Stimulated activated CD8-positive, alpha-beta memory T cell treated with anti-CD3 and anti-CD28 coated beads, Interleukin-12 subunit alpha, Interleukin-12 subunit beta, amount 100 ng/mL, for 1 hour (primary cell): ENCODE data around the gene TINAG.

ENCODE experiments used
- DNase-seq: peaks from one replicate; pipeline ENCODE4 v3.0.0-alpha.2; 2020; ENCODE audit warnings: low read depth

The TINAG gene

GRCh38 chr6:54308289-54308985 lies at the start of gene TINAG:
TINAG (plus strand) TSS chr6:54308441; CDS start chr6:54308551, 110 bp downstream.
- no peak for DNase-seq

DNA sequence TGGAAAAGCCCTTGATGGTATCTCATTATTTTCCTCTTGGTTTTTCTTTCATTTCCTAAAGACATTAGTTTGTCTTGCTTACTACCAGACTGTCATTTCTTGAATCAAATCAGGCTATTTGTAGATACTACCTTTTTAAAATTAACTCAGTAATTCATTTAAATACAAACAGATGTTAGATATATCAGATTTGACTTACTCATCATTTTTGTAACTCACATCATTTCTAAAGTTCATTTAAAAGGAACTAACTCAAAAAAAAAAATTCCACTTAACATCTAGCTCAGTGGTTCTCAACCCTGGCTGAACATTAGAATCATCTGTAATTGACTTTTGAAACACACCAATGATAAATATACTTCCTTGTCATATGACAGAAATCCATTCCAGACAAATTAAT lies 48.2 kb upstream of the TINAG start:
- DNase-seq, result no peak

DNA sequence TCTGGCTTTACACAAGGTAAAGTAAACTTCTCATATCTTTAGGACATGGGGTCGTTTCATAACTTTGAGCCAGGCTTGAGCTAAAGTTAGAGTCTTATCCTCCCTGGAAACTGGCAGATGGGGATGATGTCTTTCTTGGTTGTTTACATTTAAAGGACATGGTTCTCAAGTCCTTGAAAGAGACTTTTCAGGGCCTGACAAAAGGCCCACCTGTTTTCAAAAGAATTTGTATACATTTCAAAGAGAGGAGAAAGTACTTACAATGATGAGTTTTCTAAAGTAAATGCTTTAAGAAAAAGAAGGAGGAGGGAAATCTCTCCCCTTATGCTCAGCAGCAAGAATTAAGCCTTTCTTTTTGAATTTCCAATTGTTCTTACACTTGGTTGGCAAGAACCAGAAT lies 45.7 kb upstream of the TINAG start:
- DNase-seq, result no peak

GRCh38 chr6:54262971-54263370 lies 45.3 kb upstream of the TINAG start:
- no peak for DNase-seq

DNA sequence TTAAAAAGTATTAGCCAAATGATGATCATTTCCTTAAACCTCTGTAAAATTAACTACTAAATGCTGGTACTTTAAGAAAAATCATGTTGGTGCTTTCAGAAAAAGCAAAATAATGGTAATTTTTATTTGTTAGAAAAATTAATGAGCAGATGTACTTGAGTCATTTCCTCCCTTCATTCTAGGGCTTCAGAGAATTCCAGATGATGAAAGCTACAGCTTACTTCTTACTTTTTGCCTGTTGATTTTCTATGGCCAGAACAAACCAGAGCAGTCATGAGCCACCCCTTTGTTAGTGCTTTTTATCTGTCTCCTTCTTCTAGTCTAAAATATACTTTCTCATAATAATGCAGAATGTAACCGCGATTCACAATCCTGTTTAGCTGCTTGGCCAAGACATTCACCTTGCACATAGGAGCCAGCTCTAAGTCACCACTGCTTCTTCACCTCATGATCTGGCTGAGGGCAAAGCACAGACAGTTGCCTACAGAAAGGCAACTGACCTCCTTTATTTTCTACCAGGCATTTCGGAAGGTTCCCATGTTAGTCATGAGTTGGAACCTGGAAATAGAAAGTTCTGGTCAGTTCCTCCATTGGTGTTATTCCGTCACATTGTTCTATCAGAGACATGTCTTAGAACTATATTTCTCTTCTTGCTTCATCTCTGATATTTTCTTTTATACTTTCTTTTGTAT lies 43.5 kb upstream of the TINAG start:
- no peak for DNase-seq

DNA sequence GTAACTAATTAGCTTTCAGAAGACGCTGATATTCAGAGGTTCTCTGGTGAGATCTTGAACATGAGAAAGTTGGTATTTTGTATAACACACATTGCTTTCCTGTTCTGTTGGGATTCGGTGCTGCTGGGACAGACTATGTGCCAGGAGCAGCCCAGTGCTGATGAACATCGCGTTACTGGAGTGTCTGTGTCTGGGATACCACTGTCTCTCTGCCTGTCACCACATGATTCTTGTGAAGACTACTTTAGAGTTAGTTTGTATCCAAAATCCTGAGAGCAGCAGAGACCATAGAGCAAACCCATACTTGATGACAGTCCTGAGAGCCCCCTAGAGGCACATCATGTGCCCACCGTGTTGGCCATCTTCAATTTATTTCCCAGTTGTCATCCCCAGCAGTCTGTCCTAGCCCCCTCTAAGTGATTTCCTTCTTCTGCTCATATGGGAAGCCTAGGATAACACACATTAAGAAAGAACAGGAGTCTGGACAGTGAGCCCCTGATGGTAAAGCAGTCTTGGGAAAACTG lies 41.8 kb upstream of the TINAG start:
- DNase-seq, result no peak

DNA sequence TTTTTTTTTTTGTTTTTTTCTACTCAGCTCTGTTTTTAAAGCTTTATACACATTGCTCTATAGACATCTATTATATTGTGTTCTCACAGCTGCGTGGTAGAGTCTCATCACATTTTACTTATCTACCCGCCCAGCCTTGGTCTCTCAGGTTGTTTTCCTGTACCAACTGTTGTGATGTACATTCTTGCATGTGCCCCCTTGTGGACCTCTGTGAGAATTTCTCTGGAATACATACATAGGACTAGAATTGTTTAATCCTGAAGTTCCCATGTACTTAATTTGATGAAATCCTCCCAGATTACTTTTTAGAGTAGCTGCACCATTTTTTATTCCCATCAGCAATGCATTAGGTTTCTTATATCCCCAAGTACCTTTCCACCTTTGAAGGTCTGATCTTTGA lies 40.4 kb upstream of the TINAG start:
- no peak for DNase-seq

DNA sequence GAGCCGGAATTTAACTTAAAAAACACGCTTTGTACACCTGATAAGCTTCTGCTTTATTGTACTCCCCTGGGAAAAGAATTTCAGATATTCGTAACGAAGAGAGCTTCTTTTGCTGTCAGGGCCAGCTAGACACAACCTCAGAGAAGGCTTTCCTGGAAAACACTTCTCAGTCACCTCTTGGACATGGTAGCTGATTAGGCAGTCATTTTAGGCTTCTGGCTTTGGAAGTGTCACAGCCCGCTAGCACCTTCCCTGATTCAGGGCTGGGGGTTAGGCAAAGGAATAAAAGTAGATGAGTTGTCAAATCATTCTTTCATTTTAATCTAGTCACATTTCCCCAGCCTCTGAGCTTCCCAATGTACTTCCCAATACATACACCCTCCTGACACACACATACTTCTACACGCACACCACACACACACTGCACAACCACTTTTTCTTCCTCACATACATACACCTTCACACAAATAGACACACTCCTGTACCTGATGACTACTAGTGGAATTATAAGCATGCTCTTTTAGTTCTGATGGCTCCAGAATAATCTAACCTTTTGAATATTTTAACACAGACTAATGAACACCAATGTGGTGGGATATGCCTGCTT lies 34.9 kb upstream of the TINAG start:
- no peak for DNase-seq

DNA sequence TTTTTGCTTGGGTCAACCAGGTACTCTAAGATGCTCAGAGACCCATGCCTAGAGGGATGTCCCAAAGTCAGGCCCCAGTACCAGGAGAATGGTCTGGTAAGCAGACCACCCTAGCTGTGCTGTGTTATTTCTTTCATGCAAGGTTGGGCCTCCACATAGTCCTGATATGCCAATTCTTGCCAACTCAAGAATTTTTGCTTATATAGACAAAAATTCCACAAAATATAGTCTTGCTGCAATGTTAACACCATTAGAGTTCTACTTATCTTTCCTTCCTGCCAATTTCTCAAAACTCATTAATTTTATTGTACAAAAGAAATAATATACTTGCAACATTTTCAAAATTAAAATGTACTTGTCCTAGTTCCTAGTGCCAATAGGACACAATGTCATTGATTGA lies 33.9 kb upstream of the TINAG start:
- no peak for DNase-seq

- DNase-seq, result no peak
Measured at GRCh38 chr6:54282186-54282585, 26.1 kb upstream of the TINAG start.

DNA sequence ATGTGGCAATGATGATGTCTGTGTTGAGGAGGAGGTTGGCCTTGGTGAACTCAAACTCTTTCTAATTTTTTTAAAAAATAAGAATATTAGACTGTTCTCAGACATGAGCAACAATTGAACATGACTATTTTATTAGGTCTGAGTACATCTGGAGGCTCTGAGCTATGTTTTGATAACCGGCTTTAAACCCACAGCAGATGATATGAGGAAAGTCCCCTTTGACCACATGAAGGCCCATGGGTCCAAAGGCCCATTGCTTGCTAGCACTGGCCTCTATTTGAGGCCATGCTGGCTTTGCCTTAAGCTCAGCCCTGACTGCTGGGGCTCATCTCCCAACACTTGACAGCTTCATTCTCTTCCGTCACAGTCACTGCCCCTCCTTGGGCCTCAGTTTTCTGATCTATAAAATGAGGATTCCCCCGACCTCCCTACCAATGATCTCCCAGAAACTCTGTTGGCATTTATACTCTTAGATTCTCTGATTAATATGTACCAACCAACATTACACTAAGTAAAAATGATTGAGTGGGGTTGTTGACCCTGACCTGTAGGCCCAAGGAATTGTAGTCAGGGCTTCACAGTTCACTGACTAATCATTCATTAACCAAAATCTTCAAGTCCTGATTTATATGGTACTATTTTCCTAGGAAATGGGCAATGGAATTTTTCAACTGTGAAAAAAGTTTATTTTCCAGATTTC lies 23.9 kb upstream of the TINAG start:
- no peak for DNase-seq

- DNase-seq, result no peak
Measured at GRCh38 chr6:54285595-54285994, 22.6 kb upstream of the TINAG start.

GRCh38 chr6:54286141-54286540 lies 22.1 kb upstream of the TINAG start:
- no peak for DNase-seq

DNA sequence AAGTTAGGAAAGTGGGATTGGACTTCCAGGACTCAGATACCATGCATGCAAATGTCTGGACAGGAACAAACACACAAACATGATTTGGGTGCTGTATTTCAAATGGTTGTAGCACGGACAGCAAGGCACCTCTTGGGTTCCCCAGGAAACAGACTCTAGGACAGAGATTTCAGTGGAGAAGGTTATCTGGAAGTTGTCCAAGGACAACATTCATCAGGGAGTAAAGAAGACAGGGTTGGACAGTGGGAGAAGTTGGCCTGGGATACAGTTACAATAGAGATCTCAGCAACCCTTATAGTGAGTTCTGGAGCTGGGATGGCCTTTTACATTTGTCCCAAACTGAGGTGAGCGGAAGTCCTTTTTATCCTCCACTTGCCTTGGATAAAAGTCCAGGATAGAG lies 19.8 kb upstream of the TINAG start:
- DNase-seq, result no peak

DNA sequence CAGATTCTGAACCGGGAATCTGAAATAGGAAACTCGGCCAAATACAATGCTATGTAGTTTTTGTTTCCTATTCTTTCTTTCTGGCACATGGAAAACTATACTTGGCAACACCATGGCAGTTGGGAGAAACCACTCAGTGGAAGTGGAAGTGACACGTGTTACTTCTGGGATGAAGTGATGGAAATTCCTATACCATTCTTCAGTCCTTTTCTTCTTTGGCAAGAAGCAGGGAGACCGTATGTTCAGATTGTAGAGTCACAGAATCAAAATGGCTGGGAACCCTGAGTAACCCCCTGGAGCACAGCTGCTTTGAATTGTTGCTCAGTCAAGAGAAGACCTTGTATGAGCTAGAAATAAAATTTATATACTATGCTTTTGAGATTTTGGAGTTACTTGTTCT lies 18.8 kb upstream of the TINAG start:
- DNase-seq, result no peak

DNA sequence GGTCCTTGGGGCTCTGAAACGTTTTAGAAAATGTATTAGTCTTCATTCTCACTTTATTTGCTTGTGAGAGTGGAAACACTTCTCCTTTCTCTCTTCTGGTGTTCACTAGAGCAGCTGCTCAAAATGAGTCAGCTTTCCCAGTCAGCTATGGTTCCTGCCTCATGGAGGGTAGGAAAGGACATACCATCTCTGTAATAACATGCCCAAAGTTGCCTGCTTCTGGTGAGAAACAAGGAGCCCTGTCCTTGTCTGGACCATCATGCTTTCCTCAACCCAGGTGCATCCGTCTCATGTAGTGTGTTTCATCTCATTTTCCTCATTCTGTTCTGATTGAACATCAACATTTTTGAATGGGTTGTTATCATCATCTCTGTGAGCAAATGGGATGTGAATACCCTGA lies 17.1 kb upstream of the TINAG start:
- DNase-seq, result no peak

DNA sequence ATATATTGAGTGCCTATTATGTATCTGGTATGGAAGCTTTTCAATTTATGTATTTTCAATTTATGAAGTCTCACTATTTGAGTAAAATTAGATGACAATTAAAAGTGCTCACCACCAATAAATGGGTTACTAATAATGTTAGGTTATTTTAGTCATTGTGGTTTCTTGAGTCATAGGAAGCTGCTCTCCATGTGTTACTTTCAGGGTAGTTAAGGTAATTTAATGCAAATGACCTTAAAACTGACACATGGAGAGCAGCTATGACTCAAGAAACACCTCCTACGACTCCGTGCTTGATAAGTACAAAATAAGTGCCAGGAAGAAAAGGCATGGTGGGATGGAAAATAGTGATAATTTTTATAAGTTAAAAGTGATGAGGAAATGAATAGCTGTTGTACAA lies 16.5 kb upstream of the TINAG start:
- DNase-seq, result no peak

- DNase-seq, result no peak
Measured at GRCh38 chr6:54294965-54295532, 13.2 kb upstream of the TINAG start.

GRCh38 chr6:54299542-54300269 lies 8.5 kb upstream of the TINAG start:
- no peak for DNase-seq

- no peak for DNase-seq
Measured at GRCh38 chr6:54301770-54302169, 6.5 kb upstream of the TINAG start.

GRCh38 chr6:54307439-54307910 lies 766 bp upstream of the TINAG start:
- DNase-seq, result no peak

GRCh38 chr6:54308986-54309315 lies 710 bp downstream of the TINAG start:
- DNase-seq, result no peak
